GM23338 (cell line): ENCODE results near the gene RPL3.

Experiments
- CTCF ChIP-seq, 2 experiments: fragments of 200-600 bp in 1 of 2; sonication (generic) in 1 of 2; conservative IDR thresholded peaks; 2 replicates each; pipeline versions ENCODE4 v1.5.1 to v1.6.1; 2016 to 2017; ENCODE audit warnings: antibody characterized with exemption in 2 of 2, low read depth in 2 of 2, mild to moderate bottlenecking in 2 of 2, moderate library complexity in 1 of 2
- REST ChIP-seq: IDR thresholded peaks from one replicate; pipeline ENCODE4 v1.6.1; 2018; ENCODE audit warnings: antibody characterized with exemption; ENCODE audit not compliant: unreplicated experiment

- TF ChIP-seq CTCF (conservative IDR thresholded peaks at IDR 0.05; ENCODE audit: low read depth in 2 of 2): no peak
- TF ChIP-seq REST: no peak
Measured at GRCh38 chr22:39287076-39287725, 32.2 kb downstream of the RPL3 start.
